ENCODE data around the gene DZIP3. TPM values are rescaled to one million over a fixed set of nuclear protein-coding genes. Genes with fewer than 3 reads are reported as not detected.

The DZIP3 gene
- polyA plus RNA-seq, 3 donors = 0.92 to 1.2 (median 1.1) TPM

DNA sequence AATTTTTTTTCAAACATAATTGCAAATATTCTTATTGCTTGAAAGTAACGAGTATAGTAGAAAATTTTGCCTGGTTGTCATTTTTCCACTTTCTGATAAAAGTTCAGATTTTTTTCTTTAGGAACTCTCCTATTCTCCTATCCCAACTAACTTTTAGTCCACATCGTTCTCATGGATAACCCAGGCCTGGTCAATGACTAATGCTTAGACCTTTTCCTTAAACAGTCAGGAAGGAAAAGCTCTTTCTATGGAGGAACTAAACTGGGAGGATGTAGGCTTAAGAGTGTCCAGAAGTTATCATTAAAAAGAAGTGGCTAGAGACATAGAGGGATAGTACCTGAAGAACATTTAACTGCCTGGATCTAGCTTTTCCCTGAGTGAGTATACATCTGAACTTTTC is 27.0 kb upstream of the DZIP3 start:
- no peak overlapping the region for H3K27ac Mint-ChIP-seq
- intact Hi-C loops (cut with micrococcal nuclease) = no loop called here

DNA sequence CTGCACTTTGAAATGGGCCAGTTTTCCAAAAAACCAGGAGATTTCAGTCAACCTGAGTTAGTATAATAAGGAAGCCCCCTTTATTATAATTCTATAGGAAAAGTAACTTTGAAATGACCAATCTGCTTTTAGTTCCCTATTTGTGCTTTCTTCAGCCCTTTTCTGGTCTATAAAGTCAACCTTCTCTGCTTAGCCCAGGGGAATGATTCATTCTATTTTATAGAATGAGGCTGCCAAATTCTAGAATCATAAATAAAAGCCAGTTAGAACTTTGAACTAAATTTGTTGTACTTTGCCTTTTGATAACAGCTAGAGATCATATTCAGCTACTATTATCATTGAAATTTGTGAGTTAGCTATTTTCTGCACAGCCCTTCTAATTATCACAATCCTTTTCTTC is 25.0 kb upstream of the DZIP3 start:
- Mint-ChIP-seq H3K4me3 (no peak overlapping the region), H3K27ac (peak overlapping the region in 3 of 7 donors; percentile 6 to 72 (median 56)), H3K36me3 (peaks cover 45 to 58% of the 10 kb centered on the region in 2 donors), H3K9me3 (peaks cover 0 to 1% (median 0%) of the 10 kb centered on the region in 7 donors), H3K4me1 (no peaks in the 10 kb centered on the region), H3K27me3 (ENCODE audit: low read depth in 3 of 3) (no peaks in the 10 kb centered on the region)
- Histone ChIP-seq H3K9me3 (replicated peaks in 1 of 2; ENCODE audit: control insufficient read depth in 1 of 2, insufficient read depth in 1 of 2, low read length in 2 of 2) (no peaks in the 10 kb centered on the region), H3K27me3 (ENCODE audit: control insufficient read depth in 2 of 2, insufficient read depth in 2 of 2, low read length in 2 of 2) (no peaks in the 10 kb centered on the region), H3K4me2 (replicated peaks; ENCODE audit: extremely low read depth, low read length, poor library complexity, severe bottlenecking) (no peak overlapping the region), H3K4me3 (replicated peaks in 1 of 3; ENCODE audit: low read depth in 2 of 3, low read length in 3 of 3) (no peak overlapping the region), H3K36me3 (replicated peaks in 1 of 2; ENCODE audit: control insufficient read depth in 1 of 2, insufficient read depth in 2 of 2, low read length in 2 of 2) (peaks cover 47 to 85% of the 10 kb centered on the region in 2 donors), H3K27ac (ENCODE audit: low read depth in 1 of 2, low read length in 2 of 2) (no peak overlapping the region), H2AFZ (ENCODE audit: insufficient read depth, low read depth, low read length, poor library complexity, severe bottlenecking) (no peak overlapping the region), H3K79me2 (ENCODE audit: insufficient read depth, low read length) (no peaks in the 10 kb centered on the region), H4K20me1 (ENCODE audit: insufficient read depth, low read length) (no peaks in the 10 kb centered on the region), H3K9ac (ENCODE audit: insufficient read depth, low read length, poor library complexity, severe bottlenecking) (no peak overlapping the region), H3K4me1 (ENCODE audit: control insufficient read depth in 1 of 2, insufficient read depth in 2 of 2, low read length in 2 of 2) (no peaks in the 10 kb centered on the region)
- DNase-seq = no peak
- intact Hi-C loops (cut with micrococcal nuclease) = no loop called here
- TF ChIP-seq, protein P1, sequence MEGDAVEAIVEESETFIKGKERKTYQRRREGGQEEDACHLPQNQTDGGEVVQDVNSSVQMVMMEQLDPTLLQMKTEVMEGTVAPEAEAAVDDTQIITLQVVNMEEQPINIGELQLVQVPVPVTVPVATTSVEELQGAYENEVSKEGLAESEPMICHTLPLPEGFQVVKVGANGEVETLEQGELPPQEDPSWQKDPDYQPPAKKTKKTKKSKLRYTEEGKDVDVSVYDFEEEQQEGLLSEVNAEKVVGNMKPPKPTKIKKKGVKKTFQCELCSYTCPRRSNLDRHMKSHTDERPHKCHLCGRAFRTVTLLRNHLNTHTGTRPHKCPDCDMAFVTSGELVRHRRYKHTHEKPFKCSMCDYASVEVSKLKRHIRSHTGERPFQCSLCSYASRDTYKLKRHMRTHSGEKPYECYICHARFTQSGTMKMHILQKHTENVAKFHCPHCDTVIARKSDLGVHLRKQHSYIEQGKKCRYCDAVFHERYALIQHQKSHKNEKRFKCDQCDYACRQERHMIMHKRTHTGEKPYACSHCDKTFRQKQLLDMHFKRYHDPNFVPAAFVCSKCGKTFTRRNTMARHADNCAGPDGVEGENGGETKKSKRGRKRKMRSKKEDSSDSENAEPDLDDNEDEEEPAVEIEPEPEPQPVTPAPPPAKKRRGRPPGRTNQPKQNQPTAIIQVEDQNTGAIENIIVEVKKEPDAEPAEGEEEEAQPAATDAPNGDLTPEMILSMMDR (IDR thresholded peaks at IDR 0.05) = no peak

More for the DNA sequence above, 27.0 kb upstream of the DZIP3 start:
- no peak for DNase-seq
- Mint-ChIP-seq H3K9me3 (peaks cover 0 to 1% (median 0%) of the 10 kb centered on the region in 7 donors), H3K4me1 (no peaks in the 10 kb centered on the region), H3K4me3 (no peak overlapping the region), H3K36me3 (peaks cover 46 to 67% of the 10 kb centered on the region in 2 donors), H3K27me3 (ENCODE audit: low read depth in 3 of 3) (no peaks in the 10 kb centered on the region)
- H3K4me3 ChIP-seq (replicated peaks in 1 of 3; ENCODE audit: low read depth in 2 of 3, low read length in 3 of 3) = no peak overlapping the region
- TF ChIP-seq, protein P1 (IDR thresholded peaks at IDR 0.05) = no peak
- WGBS (ENCODE audit: insufficient coverage) = no CpG with 5 or more reads among the region's 2 CpGs
- H2AFZ ChIP-seq (ENCODE audit: insufficient read depth, low read depth, low read length, poor library complexity, severe bottlenecking) = no peak overlapping the region
- no peak overlapping the region for H3K4me2 ChIP-seq (replicated peaks; ENCODE audit: extremely low read depth, low read length, poor library complexity, severe bottlenecking)
- no peak overlapping the region for H3K9ac ChIP-seq (ENCODE audit: insufficient read depth, low read length, poor library complexity, severe bottlenecking)
- no peaks in the 10 kb centered on the region for H3K79me2 ChIP-seq (ENCODE audit: insufficient read depth, low read length)
- no peaks in the 10 kb centered on the region for H3K27me3 ChIP-seq (ENCODE audit: control insufficient read depth in 2 of 2, insufficient read depth in 2 of 2, low read length in 2 of 2)
- H3K9me3 ChIP-seq (replicated peaks in 1 of 2; ENCODE audit: control insufficient read depth in 1 of 2, insufficient read depth in 1 of 2, low read length in 2 of 2) = no peaks in the 10 kb centered on the region
- H3K4me1 ChIP-seq (ENCODE audit: control insufficient read depth in 1 of 2, insufficient read depth in 2 of 2, low read length in 2 of 2) = no peaks in the 10 kb centered on the region
- no peak overlapping the region for H3K27ac ChIP-seq (ENCODE audit: low read depth in 1 of 2, low read length in 2 of 2)
- peaks cover 45 to 89% of the 10 kb centered on the region in 2 donors for H3K36me3 ChIP-seq (replicated peaks in 1 of 2; ENCODE audit: control insufficient read depth in 1 of 2, insufficient read depth in 2 of 2, low read length in 2 of 2)
- H4K20me1 ChIP-seq (ENCODE audit: insufficient read depth, low read length) = no peaks in the 10 kb centered on the region

All from CD14-positive monocyte (primary cell).